HG03378 (cell line): ENCODE results near the gene ZNF22.

Experiments
- ATAC-seq: cut with Tn5 transposase; IDR thresholded peaks from one replicate; pipeline ENCODE4 v1.9.1; 2021; ENCODE audit warnings: mild to moderate bottlenecking, moderate library complexity; ENCODE audit not compliant: unreplicated experiment

The ZNF22 gene

GRCh38 chr10:45000752-45001380, at the start of gene ZNF22:
Gene ZNF22, plus strand, starts transcription at chr10:45000923. Its CDS starts 2,446 bp downstream, at chr10:45003369.
- ATAC-seq, result peak; percentile 48

- no peak for ATAC-seq
These were observed 49.0 kb upstream of the ZNF22 start for GRCh38 chr10:44951576-44952226.

GRCh38 chr10:44952779-44953231, 47.9 kb upstream of the ZNF22 start:
- ATAC-seq, result no peak

- no peak for ATAC-seq
These were observed 46.7 kb upstream of the ZNF22 start for GRCh38 chr10:44954042-44954441.

- ATAC-seq, result no peak
These were observed 45.8 kb upstream of the ZNF22 start for GRCh38 chr10:44954962-44955361.

GRCh38 chr10:44955413-44956070, 45.2 kb upstream of the ZNF22 start:
- no peak for ATAC-seq

GRCh38 chr10:44956226-44956625, 44.5 kb upstream of the ZNF22 start:
- ATAC-seq, result no peak

- no peak for ATAC-seq
These were observed 43.7 kb upstream of the ZNF22 start for GRCh38 chr10:44956717-44957706.

GRCh38 chr10:44958196-44958897, 42.4 kb upstream of the ZNF22 start:
- no peak for ATAC-seq

GRCh38 chr10:44958898-44959246, 41.9 kb upstream of the ZNF22 start:
- no peak for ATAC-seq

GRCh38 chr10:44959247-44960087, 41.3 kb upstream of the ZNF22 start, which contains the start of gene RASSF4:
Gene RASSF4, plus strand, starts transcription at chr10:44959802. Its CDS starts 10,401 bp downstream, at chr10:44970203.
- ATAC-seq, result peak; percentile 75

- no peak for ATAC-seq
These were observed 40.6 kb upstream of the ZNF22 start for GRCh38 chr10:44960088-44960460.

GRCh38 chr10:44960482-44961229, 40.1 kb upstream of the ZNF22 start:
- no peak for ATAC-seq

GRCh38 chr10:44961230-44961571, 39.5 kb upstream of the ZNF22 start:
- ATAC-seq, result no peak

GRCh38 chr10:44961931-44962750, 38.6 kb upstream of the ZNF22 start:
- ATAC-seq, result no peak

- no peak for ATAC-seq
These were observed 37.6 kb upstream of the ZNF22 start for GRCh38 chr10:44962870-44963738.
